HG03354 (cell line): ENCODE results near the gene GCSAM.

Source experiments
- ATAC-seq: cut with Tn5 transposase; IDR thresholded peaks from one replicate; pipeline ENCODE4 v1.9.1; 2021; ENCODE audit warnings: mild to moderate bottlenecking; ENCODE audit not compliant: unreplicated experiment, poor library complexity, severe bottlenecking

The GCSAM gene

DNA sequence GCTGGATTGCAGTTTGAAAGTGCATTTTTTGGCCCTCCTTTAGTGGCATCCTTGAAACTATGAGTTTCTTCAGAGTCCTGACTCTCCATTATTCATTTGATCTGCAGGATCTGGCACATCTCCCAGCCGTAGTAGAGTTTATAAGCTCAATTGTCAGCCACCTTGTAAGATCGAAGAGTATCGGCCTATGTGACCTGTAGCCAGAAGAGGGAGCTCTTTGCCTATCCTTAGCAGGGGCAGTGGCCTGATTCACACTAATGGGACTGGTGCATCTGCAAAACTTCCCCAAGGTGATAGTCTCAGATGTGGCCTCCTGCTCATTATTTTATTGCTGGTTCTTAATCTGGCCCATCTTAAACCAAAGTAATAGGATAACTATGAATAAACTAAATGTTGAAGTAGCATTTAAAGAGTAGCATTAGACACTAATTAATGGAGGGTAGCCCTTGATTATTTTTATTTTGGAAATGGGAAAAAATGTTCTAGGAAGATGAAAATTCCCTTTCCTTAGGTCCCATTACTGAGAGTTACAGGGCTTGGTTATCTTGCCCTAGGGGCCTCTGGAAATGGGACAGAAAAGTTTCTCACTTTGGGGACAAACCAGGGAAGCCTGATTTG is 21.2 kb downstream of the GCSAM start:
- peak; percentile 54 for ATAC-seq

DNA sequence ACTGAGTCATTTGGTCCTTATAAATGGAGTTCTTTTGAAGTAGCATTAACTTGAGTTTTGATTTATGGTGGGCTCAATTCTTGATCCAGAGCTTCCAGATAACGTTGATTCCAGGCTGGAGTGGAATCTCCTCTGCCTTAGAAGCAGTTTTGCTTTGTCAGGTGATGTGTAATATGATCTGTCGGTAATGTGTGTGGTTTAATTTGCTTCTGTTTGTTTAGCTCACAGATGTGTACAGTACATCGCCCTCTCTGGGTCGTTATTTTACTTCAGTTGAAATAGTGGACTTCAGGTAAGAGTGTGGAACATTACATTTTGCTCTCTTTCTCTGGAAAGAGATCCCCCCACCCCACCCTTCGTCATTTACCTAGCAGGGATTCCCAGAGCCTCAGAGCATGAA is 23.7 kb downstream of the GCSAM start:
- no peak for ATAC-seq

DNA sequence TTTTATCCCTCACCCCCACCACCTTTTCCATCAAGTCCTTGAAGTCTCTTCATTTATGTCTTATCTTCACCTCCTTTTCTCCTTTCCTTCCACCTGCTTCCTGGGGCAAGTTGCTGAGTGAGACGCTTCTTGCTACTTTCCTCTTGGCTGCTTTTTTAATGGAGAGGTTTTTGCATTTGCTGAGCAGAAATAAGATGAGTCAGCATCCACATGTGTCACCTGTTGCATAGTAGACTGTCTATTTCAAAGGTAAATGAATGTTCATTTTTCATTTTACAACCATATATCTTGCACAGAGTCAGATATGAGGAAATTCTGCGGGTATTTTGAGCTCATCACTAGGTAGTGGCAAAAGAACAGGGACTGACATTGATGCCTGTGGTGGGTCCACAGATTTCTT is 28.3 kb downstream of the GCSAM start:
- no peak for ATAC-seq

DNA sequence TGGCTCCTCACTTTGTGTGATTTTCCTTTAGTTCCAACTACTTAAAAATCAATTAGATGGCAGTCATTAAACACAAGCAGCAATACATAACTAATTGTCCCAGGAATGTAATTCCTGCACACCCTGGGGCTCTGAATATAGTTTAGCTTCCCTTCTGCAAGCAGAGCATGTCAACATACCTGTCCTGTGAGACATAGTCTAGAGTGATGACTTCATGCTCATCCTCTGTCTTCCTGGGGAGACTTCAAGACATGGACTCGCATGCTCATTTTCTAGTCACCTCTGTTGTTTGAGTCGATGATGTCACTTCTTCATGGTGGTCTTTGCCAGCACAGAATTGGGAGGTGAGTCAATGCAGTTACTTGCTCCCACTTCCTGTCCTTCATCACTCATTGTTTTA is 31.1 kb downstream of the GCSAM start:
- no peak for ATAC-seq

DNA sequence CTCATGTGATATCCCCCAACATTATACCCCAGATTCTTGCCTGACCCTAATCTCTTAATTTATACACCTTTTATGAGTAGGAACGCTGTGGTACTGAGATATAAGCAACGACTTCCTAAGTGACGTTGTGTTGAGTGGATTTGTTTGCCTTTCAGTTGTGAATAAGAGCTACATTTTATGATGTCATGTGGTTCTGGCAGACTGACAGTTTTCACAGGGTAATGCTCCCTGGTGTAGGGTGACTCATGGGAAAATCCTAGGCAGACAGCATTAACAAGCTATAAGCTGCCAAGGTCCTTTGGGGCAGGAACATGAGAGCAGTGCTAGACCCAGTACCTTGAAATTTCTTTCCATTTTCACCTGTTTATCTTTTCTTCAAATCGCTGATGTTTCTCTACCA is 35.7 kb downstream of the GCSAM start:
- no peak for ATAC-seq

DNA sequence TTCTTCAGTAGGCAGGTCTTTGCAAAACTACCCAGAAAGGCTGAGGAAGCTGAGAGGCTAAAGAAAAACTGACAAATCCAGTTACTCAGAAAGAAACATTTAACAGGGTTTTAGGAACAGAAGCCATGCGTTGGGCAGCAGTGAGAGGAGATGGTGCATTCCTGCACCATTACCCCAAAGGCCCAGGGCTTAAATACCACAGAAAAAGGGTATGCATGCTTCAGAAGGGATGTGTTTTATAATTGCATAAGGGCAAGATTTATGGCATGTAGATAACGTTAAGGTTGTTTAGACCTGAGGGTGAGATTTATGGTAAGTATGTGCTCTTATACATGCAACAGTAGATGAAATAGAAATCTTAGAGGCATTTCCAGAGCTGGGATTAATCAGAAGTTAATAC is 36.9 kb downstream of the GCSAM start:
- ATAC-seq = no peak

DNA sequence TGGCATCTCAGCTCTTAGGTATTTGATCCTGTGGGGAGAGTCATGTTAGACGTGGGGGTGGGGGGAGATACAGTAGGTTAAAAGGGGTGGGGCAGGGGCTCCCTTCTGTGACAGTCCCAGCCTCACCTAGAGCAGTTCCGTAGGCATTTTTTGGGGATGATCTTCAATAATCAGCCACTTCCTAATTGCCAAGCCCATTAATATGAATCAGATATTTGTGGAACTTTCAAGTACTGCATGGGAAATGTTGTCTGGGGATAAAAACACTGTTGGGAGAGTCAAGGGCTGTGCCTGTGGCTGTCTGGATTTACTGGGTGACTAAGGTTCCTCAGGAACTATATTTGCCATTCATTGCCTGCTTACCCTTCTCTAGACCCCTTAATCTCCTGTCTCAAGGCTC is 37.3 kb downstream of the GCSAM start:
- ATAC-seq = no peak

DNA sequence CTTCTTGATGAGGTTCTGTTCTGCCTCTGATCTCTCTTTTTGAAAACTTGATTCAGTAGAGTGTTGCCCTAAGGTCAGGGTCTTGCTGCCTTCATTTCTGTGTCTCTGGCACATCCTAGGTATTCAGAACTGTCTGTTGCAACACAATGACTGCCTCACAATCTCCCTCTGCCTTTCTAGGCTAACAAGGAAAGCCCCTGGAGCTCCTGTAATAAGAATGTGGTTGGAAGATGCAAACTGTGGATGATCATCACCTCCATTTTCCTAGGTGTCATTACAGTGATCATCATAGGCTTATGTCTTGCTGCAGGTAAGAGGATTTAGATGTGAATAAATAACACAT is 39.9 kb downstream of the GCSAM start:
- no peak for ATAC-seq

DNA sequence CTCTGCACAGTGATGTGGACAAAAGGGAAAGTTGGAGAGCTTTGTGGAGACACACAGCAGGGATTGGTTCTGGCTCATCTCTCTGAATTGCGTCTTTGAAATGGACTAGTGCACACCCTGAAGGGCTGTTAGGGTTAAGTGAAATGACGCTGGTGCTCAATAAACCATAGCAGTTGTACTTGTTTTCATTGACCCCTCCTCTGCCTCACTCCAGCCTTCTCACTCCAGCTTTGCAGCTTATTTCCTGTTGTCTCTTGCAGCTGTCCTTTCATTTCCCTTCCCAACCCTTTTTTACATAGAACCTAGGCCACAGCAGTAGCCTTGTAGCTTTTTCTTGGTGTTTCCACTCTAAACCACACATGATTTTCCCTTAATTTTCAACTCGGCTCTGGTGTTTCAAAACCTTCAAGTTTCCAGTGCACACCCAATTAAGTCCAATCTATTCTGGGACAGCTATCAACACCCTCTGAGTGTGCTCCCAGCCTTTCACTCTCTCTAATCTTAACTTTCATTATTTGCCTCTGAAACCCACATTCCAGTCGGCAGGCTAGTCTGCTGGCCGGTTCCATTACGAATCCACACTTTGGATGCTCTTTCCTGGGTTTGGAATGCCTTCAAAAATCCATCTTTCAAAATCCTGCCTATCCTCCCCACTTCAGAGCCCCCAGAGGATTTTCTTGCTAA is 40.4 kb downstream of the GCSAM start:
- peak; percentile 41 for ATAC-seq

DNA sequence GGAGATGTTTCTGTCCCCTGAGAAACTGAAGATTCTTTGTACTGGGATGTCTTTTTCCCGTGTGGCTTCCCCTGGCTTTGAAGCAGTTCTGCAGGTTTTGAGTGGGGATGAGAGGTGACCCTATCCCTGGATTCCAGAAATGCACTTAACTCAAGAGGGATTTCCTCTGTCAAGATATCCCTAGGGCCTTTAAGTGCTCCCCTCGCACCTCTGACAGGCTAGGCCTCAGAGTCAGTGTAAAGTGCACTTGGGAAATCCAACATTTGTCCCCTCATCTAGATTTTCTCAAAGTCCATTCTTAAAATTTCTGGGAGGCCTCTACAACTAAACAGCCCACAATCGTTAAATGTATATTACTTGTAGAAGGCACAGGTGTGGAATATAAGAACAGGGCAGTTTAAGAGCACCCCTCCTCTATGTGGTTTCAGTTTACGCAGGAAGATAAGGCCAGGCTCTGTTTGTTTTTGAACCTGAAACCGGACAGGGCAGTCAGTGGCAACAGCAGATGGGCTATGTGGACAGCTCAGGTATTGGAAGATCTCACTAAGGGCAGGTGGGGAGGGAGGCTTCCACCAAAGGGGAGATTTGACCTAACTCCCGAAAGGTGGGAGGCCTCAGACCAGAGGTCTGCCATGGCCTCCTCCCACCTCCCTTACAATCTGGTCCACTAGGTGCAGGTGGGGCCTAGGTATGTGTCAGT is 42.0 kb downstream of the GCSAM start:
- ATAC-seq = peak; percentile 42

DNA sequence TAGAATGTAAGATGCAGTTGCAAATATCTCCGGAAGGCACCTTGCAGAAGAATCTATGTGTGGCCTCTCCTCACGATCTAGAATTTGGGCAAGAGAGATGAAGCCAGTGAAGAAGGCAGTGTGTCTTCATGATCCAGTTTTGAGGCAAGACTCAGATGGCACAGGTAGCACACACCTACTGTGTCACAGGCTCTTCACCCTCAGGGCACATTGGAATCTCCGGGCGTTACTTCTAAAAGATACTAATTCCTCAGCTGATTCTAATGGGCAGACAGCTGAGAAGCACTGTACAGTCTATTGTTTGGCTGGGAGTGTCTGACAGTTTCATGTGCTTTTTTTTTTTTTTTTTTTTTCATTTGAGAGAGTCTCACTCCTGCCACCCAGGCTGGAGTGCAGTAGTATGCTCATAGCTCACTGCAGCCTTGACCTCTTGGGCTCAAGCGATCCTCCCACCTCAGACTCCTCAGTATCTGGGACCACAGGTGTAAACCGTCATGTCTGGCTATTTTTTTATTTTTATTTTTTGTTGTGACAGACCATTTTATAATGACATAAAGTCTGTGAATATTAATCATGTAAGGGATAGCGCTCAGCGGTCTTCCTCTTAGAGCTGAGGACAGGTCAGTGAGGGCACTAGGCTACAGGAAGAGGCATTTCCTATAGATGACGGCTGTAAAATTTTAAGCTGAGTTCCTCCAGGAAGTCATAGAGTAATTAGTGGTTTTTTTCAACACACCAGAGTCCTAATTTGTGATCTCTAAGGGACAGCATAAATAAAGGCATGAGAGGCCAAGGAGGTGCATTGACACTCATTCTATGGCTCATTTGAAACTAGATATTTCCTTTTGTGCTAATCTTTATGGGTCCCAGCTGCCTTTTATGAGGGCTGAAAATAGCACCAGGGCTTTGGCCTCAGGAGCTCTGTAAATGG is 42.8 kb downstream of the GCSAM start:
- no peak for ATAC-seq

DNA sequence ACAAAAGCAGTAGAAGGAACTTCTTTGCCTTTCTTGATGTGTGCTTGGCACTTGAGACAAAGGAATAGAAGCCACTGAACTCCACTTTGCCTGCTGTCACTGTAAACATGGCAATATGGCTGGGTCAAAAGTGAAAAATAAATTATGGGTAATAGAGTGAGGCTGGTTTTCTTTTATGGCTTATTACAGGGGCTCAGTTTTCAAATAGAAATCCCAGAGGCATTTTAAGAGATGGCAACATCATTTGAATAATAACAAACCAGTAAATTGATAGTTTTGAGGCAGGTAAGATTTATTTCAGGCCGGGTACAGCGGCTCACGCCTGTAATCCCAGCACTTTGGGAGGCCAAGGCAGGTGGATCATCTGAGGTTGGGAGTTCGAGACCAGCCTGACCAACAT is 44.1 kb downstream of the GCSAM start:
- ATAC-seq = no peak

DNA sequence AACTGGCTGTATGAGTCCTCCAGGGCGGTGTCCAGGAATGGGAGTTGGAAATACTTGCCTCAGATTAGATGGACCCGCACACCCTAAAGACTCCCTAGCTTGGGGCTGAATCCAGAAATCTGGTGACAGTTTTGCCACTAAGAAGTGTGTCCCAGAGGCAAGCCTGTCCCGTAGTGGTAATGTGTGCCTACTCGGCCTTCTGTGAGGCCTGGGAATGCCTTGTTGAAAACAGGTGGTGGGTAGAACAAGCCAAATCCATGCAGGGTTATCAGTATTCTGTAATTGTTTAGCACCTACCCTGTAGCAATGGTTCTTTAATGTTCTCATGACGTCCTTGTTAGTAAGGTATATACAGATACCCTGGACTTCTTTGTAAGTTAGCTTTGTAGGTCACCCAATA is 45.3 kb downstream of the GCSAM start:
- no peak for ATAC-seq

DNA sequence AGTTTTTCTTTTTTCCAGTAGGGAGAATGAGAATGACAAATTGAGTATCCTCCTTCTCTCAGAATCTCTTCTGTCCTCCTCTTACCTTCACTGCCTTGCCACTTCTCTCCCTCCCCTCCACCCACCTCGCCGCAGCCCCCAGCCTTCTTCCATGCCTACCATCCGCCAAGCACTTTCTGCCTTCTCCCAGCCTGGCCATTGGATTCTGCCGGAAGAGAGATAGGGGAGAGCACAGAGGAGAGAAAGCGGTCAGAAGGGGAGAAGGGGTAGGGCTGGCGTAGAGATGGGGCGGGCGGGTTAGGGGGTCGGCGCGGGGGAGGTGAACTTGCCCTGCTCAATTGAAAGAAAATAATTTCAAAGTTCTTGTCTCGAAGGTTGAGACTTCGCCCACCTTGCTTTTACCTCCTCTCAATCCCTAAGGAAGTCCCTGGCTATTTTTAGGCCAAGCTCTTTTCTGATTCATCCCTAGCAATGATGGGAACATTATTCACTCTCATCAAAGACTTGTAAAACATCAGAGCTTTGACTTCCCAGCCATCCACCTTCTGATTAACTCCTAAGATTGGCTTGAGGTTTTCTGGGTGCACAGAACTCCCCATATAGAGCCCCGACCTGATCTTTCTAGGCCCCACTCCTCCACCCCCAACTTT is 46.0 kb downstream of the GCSAM start:
- no peak for ATAC-seq

DNA sequence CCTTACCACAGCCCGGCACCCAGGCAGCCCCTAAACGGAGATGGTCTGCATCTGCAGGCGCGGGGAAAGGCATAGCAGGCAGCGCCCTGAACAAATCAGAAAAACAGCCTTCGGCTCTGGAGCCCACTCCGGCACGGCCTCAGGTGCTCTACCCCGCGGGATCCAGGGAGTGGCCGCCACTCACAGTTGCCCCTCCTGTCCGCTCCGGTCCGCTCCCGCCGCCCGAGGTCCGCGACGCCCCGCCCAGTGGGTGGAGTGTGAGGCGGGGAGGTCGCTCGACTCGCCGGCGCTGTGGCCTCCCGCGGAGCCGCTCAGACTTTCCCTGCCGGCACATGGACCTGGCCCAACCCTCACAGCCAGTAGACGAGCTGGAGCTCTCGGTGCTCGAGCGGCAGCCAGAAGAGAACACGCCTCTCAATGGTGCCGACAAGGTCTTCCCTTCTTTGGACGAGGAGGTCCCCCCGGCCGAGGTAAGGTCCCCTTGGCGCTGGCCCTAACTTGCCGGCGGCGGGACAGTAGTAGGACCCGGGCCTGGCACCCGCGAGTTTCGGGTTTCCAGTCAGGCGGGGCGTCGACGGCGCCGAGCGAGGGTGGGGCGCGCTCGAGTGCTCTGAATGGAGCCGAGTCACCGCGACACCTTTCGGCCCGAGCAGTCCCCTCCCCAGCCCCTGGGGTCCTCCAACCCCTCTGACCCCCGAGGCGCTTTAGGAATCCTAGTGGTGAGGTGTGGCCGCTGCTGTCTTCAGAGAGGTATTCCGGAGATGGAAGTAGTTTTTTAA is 46.8 kb downstream of the GCSAM start, which contains the start of gene C3orf52:
Gene C3orf52, plus strand, starts transcription at position 314 of the 779 bp plus-strand sequence. Its CDS starts 19 bp downstream, at position 333.
- ATAC-seq = peak; percentile 81

DNA sequence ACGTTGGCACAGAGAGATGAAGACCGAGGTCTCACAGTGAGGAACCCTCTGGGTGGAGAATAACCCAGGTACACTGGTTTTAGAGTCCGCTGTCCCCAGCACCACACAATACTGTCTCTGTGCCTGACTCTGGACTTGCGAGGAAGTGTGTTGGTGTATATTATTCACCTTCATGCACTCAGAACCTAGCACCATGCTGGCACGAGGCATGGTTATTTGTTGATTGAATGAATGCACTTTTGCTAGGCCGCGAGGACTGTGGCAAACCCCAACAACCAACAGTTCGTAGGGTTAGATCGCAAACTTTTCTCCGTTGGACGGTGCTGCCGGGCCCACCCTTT is 47.3 kb downstream of the GCSAM start:
- ATAC-seq = peak; percentile 3

DNA sequence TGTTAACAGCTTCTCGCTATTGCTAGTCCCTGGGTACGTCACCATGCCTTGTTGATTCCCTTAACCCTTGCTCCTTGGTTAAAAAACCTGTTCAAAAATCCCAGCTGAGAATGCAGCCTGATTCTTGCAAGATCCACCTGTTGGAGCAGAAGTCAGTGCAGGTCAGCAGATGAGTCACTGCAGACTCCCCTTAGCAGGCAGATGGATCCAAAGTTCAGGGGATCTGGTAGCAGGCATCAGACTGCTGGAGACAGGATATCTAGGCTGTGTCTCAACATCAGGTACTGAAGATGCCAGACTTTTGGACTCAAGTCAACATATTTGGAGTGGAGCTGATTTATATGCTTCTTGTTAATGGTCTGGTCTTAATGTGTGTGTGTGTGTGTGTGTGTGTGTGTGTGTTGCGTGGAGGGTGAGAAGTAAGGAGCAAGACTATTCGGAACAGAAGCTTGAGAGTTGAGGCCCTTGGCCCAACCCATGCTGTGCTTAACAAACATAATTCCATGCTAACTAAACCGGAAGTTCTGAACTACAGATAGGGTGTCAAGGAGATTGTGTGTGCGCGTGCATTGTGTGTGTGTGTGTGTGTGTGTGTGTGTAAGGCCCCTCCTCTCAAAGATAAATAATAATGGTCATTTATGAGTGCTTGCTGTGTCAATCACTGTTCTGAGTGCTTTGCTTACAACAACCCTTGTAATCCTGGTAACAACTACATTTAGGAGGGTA is 47.9 kb downstream of the GCSAM start:
- no peak for ATAC-seq

DNA sequence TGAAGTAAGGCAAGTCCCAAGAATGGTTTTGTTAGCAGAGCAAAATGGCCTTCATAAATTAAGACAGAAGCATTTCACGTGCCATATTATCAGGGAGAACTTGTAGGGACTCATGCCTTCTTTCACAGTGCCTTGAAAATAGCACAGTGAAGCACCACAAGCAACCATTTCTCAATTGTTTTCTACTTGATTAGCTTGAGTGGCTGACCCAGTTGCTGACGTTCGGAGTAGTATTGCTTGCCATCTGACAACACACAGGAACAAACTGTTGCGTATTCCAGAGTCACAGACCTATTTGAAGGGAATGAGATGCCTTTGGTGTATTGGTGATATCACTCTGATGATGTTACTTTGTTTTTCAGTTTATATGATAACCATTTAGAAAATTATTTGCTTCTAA is 49.8 kb downstream of the GCSAM start:
- ATAC-seq = no peak
